HG03575 (cell line): Measurements from ENCODE around the gene GLT6D1.

Experiments used
- ATAC-seq: cut with Tn5 transposase; IDR thresholded peaks from one replicate; pipeline ENCODE4 v1.9.1; 2021; ENCODE audit not compliant: unreplicated experiment, insufficient number of reproducible peaks, low FRiP score; ENCODE audit errors: extremely low read depth

Gene GLT6D1

DNA sequence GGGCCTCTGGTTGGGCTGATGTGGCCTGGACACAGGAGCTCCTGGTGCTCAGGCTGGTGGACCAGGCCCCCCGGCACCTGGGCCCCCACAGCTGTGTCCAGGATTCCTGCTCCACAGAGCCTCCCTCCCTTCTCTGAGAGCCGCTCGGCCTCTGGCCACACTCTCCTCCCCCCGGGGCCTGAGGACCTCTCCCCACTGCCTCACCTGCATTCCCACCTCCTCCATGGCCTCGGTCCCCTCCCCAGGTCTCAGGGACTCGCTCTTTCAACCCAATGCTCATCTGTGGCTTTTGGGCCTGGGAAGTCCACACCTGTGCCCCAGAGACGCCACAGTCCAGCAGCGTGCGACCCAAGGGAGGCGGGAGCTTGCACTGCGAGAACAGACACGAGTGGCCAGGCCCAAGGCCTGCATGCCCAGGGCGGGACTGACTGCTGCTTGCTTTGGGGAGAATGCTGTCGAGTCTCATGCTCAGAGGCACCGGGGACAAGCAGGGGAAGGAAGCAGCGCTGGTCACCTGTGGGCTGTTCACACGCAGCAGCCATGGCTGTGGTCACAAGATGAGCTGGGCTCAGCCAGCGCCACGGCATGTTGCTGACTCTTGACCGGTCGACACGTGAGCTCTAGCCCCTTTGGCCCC, 63.2 kb downstream of the GLT6D1 start:
- no peak for ATAC-seq

DNA sequence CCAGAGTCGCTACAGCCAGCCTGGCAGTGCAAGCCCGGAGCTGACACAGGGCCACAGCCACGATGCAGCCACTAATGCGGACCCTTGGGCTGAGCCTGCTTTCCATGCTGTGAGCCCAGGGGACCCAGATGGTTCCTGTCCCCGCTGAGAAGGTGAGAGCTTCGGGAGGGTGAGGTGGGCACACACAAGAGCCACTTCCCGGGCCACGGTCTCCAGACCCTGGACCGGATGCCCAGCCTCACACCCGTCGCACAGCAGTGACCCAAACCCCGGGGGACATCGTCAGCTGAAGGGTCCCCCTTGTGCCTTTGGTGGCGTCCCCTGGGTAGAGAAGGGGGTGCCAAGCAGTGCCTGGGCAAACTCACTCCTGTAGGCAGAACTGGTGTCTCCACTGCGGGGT, 64.4 kb downstream of the GLT6D1 start:
- no peak for ATAC-seq

DNA sequence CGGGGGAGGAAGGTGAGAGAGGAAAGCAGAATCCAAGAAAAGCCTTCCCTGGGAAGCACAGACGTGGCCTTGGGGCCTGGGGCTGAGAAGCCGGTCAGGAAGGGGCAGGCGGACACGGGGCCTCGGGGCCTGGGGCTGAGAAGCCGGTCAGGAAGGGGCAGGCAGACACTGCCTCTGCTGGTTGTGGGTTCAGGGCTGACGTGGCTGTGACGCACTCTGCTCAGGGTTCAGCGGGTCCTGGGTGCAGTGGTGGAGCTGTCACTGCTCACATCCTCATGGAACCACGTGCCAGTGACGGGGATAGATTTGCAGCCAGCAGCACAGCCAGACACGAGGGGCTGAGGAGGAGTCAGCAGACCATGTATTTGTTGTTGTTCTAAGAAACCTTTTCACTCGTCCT, 65.0 kb downstream of the GLT6D1 start:
- ATAC-seq, result no peak
